ENCODE data around the gene EIF3D.

The EIF3D gene

GRCh38 chr22:36550701-36551495 lies 21.9 kb upstream of the EIF3D start:
- H3K4me3 ChIP-seq (ENCODE audit: low read depth, low read length), result no peak overlapping the region
- DNase-seq (ENCODE audit: low read depth), result no peak
- TF ChIP-seq CTCF (IDR thresholded peaks at IDR 0.05; ENCODE audit: control insufficient read depth, extremely low read depth, insufficient read depth), result no peak

- H3K4me3 ChIP-seq (ENCODE audit: low read depth, low read length), result no peak overlapping the region
- no peak for TF ChIP-seq CTCF (IDR thresholded peaks at IDR 0.05; ENCODE audit: control insufficient read depth, extremely low read depth, insufficient read depth)
- no peak for DNase-seq (ENCODE audit: low read depth)
Measured at GRCh38 chr22:36549033-36549432, 20.1 kb upstream of the EIF3D start.

GRCh38 chr22:36548606-36549005 lies 19.6 kb upstream of the EIF3D start:
- DNase-seq (ENCODE audit: low read depth), result no peak
- no peak for TF ChIP-seq CTCF (IDR thresholded peaks at IDR 0.05; ENCODE audit: control insufficient read depth, extremely low read depth, insufficient read depth)

GRCh38 chr22:36546932-36547331 lies 18.0 kb upstream of the EIF3D start:
- no peak overlapping the region for H3K4me3 ChIP-seq (ENCODE audit: low read depth, low read length)
- no peak for TF ChIP-seq CTCF (IDR thresholded peaks at IDR 0.05; ENCODE audit: control insufficient read depth, extremely low read depth, insufficient read depth)
- no peak for DNase-seq (ENCODE audit: low read depth)

More at GRCh38 chr22:36548606-36549005, 19.6 kb upstream of the EIF3D start:
- H3K4me3 ChIP-seq (ENCODE audit: low read depth, low read length), result no peak overlapping the region

- peak; percentile 77 for TF ChIP-seq CTCF (IDR thresholded peaks at IDR 0.05; ENCODE audit: control insufficient read depth, extremely low read depth, insufficient read depth)
- H3K4me3 ChIP-seq (ENCODE audit: low read depth, low read length), result no peak overlapping the region
- DNase-seq (ENCODE audit: low read depth), result no peak
Measured at GRCh38 chr22:36546092-36546804, 17.3 kb upstream of the EIF3D start.

GRCh38 chr22:36544107-36544620 lies 15.2 kb upstream of the EIF3D start:
- no peak for DNase-seq (ENCODE audit: low read depth)
- no peak for TF ChIP-seq CTCF (IDR thresholded peaks at IDR 0.05; ENCODE audit: control insufficient read depth, extremely low read depth, insufficient read depth)
- H3K4me3 ChIP-seq (ENCODE audit: low read depth, low read length), result no peak overlapping the region

Data from LNCaP clone FGC (cell line).